Measurements from ENCODE around the gene IL26. TPM values are rescaled to one million over a fixed set of nuclear protein-coding genes. Genes with fewer than 3 reads are reported as not detected.

The IL26 gene
- total and polyA plus RNA-seq, 9 donors: not detected

- DNase-seq: no peak
- no peaks in the 10 kb centered on the region for H3K9me3 ChIP-seq
- no peaks in the 10 kb centered on the region for H3K27me3 ChIP-seq
- H3K27ac ChIP-seq: no peak overlapping the region
- WGBS, 3 donors: 83 to 95% (median 87%) methylated on average over 1 of the region's 1 CpG
- H3K36me3 ChIP-seq: no peaks in the 10 kb centered on the region
- H3K4me3 ChIP-seq: no peak overlapping the region
- H3K4me1 ChIP-seq (ENCODE audit: insufficient read depth): no peaks in the 10 kb centered on the region
- intact Hi-C loops (cut with DNase I): no loop called here
- TF ChIP-seq CTCF (IDR thresholded peaks at IDR 0.05) (no peak), POLR2A (IDR thresholded peaks at IDR 0.05) (no peak), EP300 (IDR thresholded peaks at IDR 0.05) (no peak)
These were observed 56.3 kb downstream of the IL26 start for GRCh38 chr12:68169213-68169889.

GRCh38 chr12:68166317-68166831 lies 59.2 kb downstream of the IL26 start:
- no peaks in the 10 kb centered on the region for H3K9me3 ChIP-seq
- no peaks in the 10 kb centered on the region for H3K36me3 ChIP-seq
- intact Hi-C loops (cut with DNase I): no loop called here
- DNase-seq: no peak
- no peaks in the 10 kb centered on the region for H3K27me3 ChIP-seq
- H3K27ac ChIP-seq: no peak overlapping the region
- no peak for TF ChIP-seq EP300 (IDR thresholded peaks at IDR 0.05)
- TF ChIP-seq CTCF (IDR thresholded peaks at IDR 0.05): no peak
- no peak for TF ChIP-seq POLR2A (IDR thresholded peaks at IDR 0.05)
- 28 to 49% (median 30%) methylated on average over 5 of the region's 5 CpGs for WGBS, 3 donors
- H3K4me1 ChIP-seq (ENCODE audit: insufficient read depth): no peaks in the 10 kb centered on the region
- no peak overlapping the region for H3K4me3 ChIP-seq

- Histone ChIP-seq H3K36me3 (no peaks in the 10 kb centered on the region), H3K27me3 (no peaks in the 10 kb centered on the region), H3K4me1 (ENCODE audit: insufficient read depth) (no peaks in the 10 kb centered on the region), H3K9me3 (no peaks in the 10 kb centered on the region), H3K27ac (no peak overlapping the region), H3K4me3 (no peak overlapping the region)
- DNase-seq: no peak
- TF ChIP-seq EP300 (IDR thresholded peaks at IDR 0.05) (no peak), POLR2A (IDR thresholded peaks at IDR 0.05) (no peak), CTCF (IDR thresholded peaks at IDR 0.05) (no peak)
- 86 to 94% (median 90%) methylated on average over 4 of the region's 4 CpGs for WGBS, 3 donors
- intact Hi-C loops (cut with DNase I): no loop called here
These were observed 62.0 kb downstream of the IL26 start for GRCh38 chr12:68163560-68164081.

DNA sequence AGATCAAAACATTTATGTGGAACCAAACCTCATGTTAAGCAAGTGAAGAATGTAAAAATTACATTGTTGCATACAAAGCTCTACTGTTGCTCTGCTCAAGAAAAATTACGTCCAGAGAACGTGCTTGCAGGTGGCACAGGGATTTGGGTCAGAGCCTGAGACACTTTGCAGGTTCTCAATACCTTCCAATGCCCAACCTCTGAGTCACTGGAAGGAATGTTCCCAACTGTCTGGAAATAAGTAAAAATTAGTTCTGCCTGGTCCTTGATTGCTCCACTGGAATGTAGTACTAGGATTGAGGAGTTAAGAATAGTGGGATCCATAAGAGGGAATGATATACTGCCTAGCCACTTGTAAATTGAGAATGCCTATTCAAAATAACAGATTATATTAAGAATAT lies 63.2 kb downstream of the IL26 start:
- no peaks in the 10 kb centered on the region for H3K27me3 ChIP-seq
- H3K4me3 ChIP-seq: no peak overlapping the region
- DNase-seq: no peak
- H3K4me1 ChIP-seq (ENCODE audit: insufficient read depth): no peaks in the 10 kb centered on the region
- no peaks in the 10 kb centered on the region for H3K9me3 ChIP-seq
- no peak for TF ChIP-seq POLR2A (IDR thresholded peaks at IDR 0.05)
- TF ChIP-seq EP300 (IDR thresholded peaks at IDR 0.05): no peak
- no peak for TF ChIP-seq CTCF (IDR thresholded peaks at IDR 0.05)
- 76 to 86% (median 78%) methylated on average over 2 of the region's 2 CpGs for WGBS, 3 donors
- intact Hi-C loops (cut with DNase I): no loop called here
- H3K36me3 ChIP-seq: no peaks in the 10 kb centered on the region
- H3K27ac ChIP-seq: no peak overlapping the region
